ENCODE results near the gene ARF4. TPM values are rescaled to one million over a fixed set of nuclear protein-coding genes. Genes with fewer than 3 reads are reported as not detected.

ARF4 gene
- total RNA-seq, 4 donors from 2014 or later, result 52.5 to 166 (median 108) TPM

DNA sequence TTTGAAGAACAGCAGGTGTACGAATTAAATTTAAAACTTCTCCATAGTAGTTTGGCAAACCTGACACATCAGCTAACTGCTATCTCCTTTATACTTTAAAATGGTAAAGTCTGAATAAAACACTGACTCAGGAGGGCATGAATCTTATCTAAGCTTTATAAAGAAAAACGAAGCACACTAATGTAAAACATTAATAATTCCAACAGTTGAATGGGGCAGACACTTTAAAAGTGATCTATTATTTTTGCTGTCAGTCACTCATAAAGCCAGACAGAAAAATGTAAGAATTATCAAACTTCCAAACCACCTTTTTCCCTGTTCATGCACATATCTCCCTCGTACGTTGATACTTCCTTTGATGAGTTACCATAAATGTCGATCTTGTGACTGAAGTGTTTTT lies 2.6 kb downstream of the ARF4 start:
- Histone ChIP-seq H3K27ac (peak overlapping the region in 1 of 2 donors; percentile 98), H3K4me3 (peak overlapping the region; percentile 89 to 91), H3K36me3 (no peaks in the 10 kb centered on the region), H3K27me3 (no peaks in the 10 kb centered on the region), H3K4me1 (peaks cover 0 to 13% of the 10 kb centered on the region in 2 donors), H3K9me3 (no peaks in the 10 kb centered on the region)
- intact Hi-C loops (cut with DNase I; ENCODE audit: low total_unique reads), result no loop called here
- no peak for DNase-seq
- TF ChIP-seq POLR2A (IDR thresholded peaks at IDR 0.05), result no peak
- TF ChIP-seq, protein P1, sequence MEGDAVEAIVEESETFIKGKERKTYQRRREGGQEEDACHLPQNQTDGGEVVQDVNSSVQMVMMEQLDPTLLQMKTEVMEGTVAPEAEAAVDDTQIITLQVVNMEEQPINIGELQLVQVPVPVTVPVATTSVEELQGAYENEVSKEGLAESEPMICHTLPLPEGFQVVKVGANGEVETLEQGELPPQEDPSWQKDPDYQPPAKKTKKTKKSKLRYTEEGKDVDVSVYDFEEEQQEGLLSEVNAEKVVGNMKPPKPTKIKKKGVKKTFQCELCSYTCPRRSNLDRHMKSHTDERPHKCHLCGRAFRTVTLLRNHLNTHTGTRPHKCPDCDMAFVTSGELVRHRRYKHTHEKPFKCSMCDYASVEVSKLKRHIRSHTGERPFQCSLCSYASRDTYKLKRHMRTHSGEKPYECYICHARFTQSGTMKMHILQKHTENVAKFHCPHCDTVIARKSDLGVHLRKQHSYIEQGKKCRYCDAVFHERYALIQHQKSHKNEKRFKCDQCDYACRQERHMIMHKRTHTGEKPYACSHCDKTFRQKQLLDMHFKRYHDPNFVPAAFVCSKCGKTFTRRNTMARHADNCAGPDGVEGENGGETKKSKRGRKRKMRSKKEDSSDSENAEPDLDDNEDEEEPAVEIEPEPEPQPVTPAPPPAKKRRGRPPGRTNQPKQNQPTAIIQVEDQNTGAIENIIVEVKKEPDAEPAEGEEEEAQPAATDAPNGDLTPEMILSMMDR (IDR thresholded peaks at IDR 0.05), result no peak

DNA sequence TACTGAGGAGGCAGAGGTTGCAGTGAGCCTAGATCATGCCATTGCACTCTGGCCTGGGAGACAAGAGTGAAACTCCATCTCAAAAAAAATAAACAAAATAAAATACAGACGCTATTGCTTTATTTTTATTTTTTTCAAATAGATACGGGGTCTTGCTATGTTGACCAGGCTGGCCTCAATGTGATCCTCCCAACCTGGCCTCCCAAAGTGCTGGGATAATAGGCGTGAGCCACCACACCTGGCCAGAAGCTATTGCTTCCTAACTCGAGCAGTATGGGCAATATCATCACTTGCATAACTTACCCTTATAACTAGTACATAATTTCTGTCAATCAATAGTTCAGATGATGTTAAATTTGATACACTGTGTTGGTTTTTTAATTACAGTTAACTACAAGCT lies 3.0 kb downstream of the ARF4 start:
- H3K4me3 ChIP-seq, result no peak overlapping the region
- H3K27me3 ChIP-seq, result no peaks in the 10 kb centered on the region
- no peak for DNase-seq
- intact Hi-C loops (cut with DNase I; ENCODE audit: low total_unique reads), result no loop called here
- peaks cover 0 to 13% of the 10 kb centered on the region in 2 donors for H3K4me1 ChIP-seq
- no peaks in the 10 kb centered on the region for H3K36me3 ChIP-seq
- TF ChIP-seq, protein P1 (IDR thresholded peaks at IDR 0.05), result no peak
- TF ChIP-seq POLR2A (IDR thresholded peaks at IDR 0.05), result no peak
- peak overlapping the region in 1 of 2 donors; percentile 98 for H3K27ac ChIP-seq
- H3K9me3 ChIP-seq, result no peaks in the 10 kb centered on the region

DNA sequence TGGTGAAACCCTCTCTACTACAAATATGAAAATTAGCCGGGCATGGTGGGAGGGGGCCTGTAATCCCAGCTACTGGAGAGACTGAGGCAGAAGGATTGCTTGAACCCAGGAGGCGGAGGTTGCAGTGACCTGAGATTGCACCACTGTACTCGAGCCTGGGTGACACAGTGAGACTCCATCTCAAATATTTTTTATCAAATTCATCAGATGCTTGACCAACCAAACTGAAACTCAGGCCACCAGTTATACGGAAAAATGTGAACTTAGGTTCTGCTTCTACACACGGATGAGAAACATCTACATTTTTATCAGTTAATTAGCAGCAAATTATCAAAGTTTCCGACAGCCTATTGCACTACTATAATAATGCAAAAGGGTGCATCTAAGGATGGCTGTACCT lies 4.8 kb downstream of the ARF4 start:
- intact Hi-C loops (cut with DNase I; ENCODE audit: low total_unique reads), result no loop called here
- Histone ChIP-seq H3K4me3 (no peak overlapping the region), H3K36me3 (no peaks in the 10 kb centered on the region), H3K9me3 (no peaks in the 10 kb centered on the region), H3K27me3 (no peaks in the 10 kb centered on the region), H3K4me1 (peaks cover 0 to 13% of the 10 kb centered on the region in 2 donors), H3K27ac (no peak overlapping the region)
- no peak for DNase-seq
- TF ChIP-seq, protein P1 (IDR thresholded peaks at IDR 0.05), result no peak
- TF ChIP-seq POLR2A (IDR thresholded peaks at IDR 0.05), result no peak

DNA sequence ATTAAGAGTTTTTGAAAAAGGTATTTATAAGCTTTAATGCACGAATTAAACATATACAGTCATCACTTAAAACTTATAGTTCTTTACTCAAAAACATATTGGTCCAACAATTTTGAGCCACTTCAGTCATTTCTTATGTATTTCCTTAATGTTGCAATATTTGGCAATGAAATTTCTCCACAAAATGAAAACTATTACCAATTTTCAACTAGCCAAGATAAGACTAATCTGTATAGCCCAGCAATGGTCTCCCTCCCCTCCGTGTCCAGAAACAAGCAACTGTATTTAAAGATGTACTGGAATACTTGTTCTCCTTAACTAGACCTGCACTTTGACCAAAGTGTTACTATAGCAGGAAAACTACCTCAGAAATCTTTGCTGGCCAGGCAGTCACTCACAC lies 9.2 kb downstream of the ARF4 start:
- intact Hi-C loops (cut with DNase I; ENCODE audit: low total_unique reads), result no loop called here
- Histone ChIP-seq H3K4me3 (no peak overlapping the region), H3K27me3 (no peaks in the 10 kb centered on the region), H3K4me1 (peaks cover 0 to 4% of the 10 kb centered on the region in 2 donors), H3K27ac (no peak overlapping the region), H3K36me3 (no peaks in the 10 kb centered on the region), H3K9me3 (no peaks in the 10 kb centered on the region)
- no peak for DNase-seq
- no peak for TF ChIP-seq POLR2A (IDR thresholded peaks at IDR 0.05)
- TF ChIP-seq, protein P1 (IDR thresholded peaks at IDR 0.05), result no peak

DNA sequence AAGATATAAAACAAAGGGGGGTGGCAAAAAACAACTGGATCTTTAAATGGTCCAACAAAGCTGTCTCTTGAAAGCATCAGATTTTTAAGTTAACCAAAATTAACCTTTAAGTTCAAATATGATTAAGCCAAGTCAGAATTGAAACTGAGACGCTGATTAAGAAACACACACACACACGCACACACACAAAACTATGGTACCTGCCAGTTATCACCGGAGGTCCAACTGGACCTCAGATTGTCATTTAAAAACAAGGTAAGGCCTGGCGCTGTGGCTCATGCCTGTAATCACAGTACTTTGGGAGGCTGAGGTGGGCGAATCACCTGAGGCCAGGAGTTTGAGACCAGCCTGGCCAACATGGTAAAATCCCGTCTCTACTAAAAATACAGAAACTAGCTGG lies 10.4 kb downstream of the ARF4 start:
- peaks cover 0 to 4% of the 10 kb centered on the region in 2 donors for H3K4me1 ChIP-seq
- intact Hi-C loops (cut with DNase I; ENCODE audit: low total_unique reads), result no loop called here
- no peak for DNase-seq
- TF ChIP-seq, protein P1 (IDR thresholded peaks at IDR 0.05), result no peak
- no peak for TF ChIP-seq POLR2A (IDR thresholded peaks at IDR 0.05)
- no peaks in the 10 kb centered on the region for H3K9me3 ChIP-seq
- no peaks in the 10 kb centered on the region for H3K27me3 ChIP-seq
- H3K36me3 ChIP-seq, result no peaks in the 10 kb centered on the region
- H3K27ac ChIP-seq, result no peak overlapping the region
- no peak overlapping the region for H3K4me3 ChIP-seq

All from uterus (tissue), 4 donors.